CD4-positive, alpha-beta T cell treated with Interleukin-10 for 1 hour (primary cell): ENCODE measurements around the gene RRP1.

Experiments used
- DNase-seq: peaks from one replicate; pipeline ENCODE4 v3.0.0-alpha.2; 2020

The RRP1 gene

DNA sequence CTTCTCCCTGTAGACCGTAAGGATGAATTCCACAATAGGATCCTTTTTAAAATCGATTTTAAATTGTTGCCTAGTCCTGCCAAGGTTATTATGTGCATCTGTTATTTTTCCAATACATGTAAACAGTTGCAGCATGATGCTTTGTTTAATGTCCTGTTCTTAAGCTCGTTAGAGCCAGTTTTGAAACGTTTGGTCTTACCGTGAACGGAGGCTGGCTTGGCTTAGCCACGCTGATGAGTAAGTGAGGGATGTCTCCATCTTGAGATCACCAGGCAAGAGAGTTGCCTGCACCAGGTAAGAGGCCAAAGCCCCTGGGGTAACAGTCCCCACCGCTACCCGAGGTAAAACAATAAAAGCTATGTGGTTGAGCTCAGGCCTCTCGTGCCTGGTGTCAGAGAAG is 30.6 kb upstream of the RRP1 start:
- DNase-seq: no peak

DNA sequence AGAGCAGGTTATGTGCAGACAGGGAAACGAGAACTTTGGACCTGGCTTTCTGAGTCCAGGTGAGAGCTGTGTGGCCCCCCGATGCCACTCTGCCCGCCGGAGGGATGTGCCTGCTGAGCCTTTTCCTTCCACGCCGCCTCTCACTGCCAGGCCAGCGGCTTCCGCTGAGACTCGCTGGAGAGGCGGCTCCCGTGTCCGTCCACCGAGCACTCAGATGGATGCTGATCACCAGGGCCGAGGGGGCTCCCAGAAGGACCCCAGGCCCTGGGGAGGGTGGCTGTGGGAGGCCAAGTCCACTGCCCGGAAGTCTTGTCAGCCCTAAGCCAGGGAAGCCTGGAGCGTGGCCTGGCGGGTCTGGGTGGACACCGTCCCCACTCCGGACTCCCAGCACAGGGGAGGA is 29.7 kb upstream of the RRP1 start:
- DNase-seq: no peak

DNA sequence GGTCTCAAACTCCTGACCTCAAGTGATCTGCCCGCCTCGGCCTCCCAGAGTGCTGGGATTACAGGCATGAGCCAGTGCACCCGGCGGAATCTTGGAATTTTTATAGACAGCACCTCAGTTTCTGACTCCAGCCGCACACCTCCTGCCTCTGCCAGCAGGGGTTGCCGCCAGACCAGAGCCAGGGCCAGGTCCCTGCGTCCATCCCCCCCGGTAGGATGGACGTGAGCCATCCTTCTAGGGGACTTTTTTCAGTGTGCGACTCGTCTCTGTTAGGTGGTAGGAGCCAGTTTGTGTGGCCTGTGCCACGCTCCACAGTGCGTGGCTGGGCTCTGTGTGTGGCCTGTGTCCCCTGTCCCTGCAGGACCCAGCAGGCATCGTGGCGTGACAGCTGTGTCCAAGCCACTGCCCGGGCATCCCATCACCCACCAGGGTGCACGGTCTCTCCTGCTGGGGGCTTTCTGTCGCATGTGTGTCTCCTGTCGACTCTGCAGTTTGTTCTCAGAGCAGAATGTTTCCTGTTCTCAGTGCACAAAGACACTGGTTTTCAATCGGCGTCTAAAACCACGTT is 28.9 kb upstream of the RRP1 start:
- DNase-seq: no peak

DNA sequence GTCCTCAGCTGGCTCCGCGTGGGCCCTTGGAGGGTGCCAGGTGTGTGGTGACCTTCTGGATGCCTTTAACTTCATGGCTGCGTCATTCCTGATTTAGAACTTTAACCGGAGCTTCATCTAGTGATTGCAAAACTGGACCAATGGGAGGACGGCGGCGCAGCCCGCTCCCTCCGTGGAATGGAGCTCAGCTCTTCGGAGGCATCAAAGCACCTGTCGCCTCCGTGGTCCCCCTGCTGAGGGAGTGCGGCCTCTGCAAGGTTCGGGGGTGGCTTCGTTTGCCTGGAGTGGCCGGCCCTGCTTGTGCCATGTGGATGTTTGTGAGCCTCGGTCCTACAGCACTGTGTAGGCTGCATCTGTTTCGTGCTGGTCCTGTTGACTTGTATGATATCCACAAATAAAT is 27.5 kb upstream of the RRP1 start:
- no peak for DNase-seq

DNA sequence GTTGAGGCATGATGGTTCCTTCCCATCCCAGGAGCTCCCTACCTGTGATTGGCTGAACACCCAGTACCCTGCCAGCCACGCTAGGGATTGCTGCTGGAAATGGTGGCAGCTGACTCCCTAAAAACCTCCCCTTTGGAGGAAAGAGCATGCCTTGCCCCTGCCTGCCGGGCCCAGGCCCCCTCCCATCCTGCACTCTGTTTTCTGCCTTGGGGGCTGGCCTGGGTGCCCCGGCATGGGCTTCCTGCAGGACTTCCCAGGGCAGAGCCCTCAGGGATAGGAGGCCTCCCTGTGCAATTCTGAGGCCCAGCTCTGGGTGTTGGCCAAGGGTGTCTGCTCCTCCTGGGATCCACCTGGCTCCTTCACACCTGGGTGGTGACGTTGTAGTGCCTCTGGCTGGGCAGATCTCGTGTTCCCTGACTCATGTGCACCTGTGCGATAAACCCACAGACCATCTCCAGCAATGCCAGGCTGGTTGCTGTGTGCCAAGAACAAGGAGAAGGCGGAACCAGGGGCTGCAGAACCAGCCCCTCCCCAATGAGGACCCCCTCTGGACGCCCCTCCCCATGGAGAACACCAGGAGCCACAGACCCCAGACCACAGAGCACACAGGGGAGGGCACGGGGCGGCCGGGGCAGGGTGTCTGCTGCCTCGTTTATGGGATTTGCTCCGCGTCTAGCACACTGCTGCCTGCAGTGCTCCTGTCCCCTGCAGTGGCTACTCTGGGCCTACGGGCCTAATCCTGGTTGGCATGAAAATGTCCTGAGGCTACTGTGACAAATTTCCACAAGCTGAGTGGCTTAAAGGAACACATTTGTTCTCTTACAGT is 26.9 kb upstream of the RRP1 start:
- no peak for DNase-seq

DNA sequence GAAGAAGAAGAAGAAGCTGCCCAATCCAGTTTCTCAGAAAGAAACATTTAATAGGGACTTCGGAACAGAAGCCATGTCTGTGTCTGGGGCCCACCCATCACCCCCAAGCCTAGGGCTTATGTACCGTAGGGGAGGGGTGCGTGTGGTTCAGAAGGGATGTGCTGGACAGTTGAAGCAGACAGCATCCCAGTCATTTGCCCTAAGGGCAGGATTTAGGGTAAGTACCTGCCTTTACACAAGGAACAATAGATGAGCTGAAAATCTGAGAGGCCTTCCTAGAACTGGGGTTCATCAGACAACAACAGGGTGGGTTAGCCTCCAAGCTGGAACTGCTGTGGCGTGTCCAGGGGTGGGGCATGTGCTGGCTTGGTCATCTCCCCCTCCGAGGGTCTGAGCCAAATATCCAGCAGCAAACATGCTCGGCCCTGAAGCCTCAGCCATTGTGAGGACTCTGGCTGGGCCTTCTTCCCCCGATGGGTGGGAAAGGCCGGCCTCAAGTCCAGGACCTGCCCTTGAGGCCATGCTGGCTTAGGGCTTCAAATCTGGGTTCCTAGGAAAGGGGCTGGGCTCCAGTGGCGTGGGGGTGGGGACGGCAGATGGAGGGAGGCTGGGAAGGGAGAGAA is 25.4 kb upstream of the RRP1 start:
- DNase-seq: no peak

DNA sequence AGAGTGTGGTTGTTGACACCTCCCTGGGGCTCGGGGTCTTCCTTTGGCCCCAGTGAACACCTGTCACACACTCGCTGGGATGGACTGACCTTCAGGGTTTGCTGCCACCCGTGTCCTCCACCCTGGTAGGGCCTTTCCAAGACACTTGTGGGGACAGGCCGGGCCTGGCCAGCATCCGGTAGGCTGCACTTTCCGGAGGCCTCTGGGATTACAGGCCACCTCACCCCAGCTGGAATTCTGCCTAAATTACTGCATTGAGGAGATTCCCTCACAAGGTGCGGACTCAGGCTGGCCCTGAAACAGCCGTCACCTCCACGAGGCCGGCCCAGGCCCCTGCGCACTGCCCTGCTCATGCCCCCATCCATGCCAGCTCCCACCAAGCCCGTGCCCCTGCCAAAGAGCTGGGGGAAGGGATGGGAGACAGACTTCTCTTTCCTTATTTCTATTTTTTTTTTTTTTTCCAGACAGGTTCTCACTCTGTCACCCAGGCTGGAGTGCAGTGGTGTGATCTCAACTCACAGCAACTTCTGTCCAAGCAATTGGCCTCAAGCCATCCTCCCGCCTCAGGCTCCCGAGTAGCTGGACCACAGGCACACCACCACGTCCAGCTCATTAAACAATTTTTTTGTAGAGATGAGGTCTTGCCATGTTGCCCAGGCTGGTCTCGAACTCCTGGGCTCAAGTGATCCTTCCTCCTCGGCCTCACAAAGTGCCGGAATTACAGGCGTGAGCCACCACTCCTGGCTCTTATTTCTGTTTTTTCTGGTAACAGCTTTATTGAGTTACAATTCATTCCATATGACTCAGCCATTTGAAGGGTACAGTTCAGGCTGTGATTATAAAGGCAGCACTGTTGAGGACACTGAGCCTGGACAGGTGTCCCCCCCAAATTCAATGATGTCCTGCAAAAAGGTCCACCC is 24.5 kb upstream of the RRP1 start:
- no peak for DNase-seq

DNA sequence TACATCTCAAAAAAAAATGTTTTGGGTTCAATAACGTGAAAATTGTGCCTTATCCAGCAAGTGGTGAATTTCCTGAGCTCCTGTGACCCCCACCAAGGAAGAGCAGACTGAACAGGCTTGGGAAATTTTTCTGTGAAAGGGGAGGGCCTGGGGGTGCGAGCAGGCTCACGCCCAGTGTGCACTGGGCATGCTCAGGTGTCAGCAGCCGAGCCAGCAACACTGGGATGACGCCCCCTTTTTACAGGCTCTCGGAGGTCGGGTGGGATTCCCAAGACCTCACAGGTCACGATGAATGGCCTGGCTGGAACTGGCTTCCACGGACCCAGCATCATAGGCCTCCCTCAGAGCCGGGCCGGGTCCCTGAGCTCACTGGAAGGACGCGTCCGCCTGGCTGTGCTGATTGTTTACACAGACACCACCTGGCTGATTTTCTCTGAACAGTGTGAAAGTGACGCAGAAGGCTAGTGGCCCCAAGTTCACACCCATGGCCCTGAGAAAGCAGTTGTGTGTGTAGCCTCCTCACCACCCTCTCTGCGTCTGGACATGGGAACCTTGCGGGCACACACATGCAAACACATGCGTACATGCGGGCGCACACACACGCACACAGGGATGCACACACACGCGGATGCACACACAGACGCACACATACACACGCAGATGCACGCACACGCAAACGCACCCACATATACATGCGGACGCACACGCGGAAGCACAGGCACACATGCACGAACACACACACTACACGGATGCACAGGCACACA is 22.5 kb upstream of the RRP1 start:
- no peak for DNase-seq

DNA sequence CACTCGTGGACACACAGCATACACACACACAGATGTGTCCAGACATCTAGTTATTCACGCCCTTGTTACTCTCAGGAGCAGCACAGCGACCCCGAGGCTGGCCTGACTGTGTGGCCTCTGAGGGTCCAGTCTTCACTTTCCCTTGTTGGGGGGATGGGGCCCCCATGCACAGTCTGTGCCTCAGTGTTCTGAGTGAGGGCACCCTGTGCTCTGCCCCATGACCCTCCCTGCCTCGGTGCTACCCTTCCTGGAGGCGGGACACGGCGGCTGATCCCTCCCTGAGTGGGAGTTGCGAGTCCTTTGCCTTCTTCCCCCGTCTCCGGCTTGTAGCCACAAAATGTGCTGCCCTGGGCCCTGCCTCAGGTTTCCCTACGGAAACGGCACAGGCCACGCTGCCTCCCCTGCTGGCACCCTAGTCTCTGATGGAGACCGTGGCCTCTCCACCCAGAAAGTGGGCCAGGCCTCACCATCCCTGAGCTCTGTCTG is 21.8 kb upstream of the RRP1 start:
- DNase-seq: no peak

DNA sequence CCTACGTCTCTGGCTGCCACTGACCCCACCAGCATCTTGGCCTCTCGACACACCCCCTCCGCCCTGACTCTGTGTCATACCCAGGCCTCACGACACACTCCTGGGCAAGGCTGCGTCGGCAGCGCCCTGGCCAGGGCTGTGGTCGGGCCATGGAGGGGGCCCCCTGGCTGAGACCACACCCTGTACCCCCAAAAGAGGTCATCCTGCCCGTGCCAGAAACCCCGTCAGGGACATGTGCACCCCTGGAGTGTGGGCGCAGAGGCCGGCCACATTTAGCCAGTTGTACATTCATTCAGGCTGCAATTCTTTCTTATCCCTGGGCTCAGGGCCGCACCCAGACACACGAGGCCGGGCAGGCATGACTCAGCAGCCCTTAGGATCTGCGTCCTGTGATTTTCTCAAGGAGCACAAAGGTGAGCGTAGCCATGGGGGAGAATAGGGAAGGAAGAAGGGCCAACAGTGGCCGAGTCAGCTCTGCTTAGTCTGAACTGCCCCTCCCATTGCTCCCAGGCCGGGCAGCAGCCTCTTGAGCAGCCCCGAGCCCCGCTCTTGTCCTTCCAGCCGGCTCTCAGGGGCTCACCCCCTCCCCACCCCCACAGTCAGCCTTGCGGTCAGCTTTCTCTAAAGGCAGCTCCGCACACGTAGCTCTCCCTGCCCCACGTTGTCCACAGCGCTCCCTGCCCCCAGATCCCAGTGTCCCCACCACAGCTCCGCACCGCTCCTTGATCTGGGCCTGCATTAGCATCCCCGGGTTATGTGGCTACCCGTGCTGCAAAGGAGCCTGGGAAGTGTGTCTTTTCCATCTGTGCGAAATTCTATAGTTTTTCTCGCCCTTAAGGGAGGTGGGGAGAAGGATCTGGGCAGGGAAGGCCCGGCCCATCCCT is 21.2 kb upstream of the RRP1 start:
- DNase-seq: no peak

DNA sequence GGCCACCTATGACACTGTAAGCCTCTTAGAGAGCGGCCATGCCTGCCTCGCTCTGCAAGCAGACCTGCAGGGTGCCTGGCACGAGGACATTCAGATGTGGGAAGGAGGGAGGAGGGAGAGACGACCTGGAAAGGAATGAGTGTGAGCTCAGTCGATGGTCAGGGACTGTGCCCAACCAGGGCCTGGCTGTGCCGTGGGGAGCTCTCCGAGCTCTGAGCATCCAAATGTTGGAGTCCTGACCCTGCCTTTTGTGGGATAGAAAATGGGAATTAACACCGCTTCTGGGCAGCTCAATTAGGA is 20.6 kb upstream of the RRP1 start:
- DNase-seq: no peak

DNA sequence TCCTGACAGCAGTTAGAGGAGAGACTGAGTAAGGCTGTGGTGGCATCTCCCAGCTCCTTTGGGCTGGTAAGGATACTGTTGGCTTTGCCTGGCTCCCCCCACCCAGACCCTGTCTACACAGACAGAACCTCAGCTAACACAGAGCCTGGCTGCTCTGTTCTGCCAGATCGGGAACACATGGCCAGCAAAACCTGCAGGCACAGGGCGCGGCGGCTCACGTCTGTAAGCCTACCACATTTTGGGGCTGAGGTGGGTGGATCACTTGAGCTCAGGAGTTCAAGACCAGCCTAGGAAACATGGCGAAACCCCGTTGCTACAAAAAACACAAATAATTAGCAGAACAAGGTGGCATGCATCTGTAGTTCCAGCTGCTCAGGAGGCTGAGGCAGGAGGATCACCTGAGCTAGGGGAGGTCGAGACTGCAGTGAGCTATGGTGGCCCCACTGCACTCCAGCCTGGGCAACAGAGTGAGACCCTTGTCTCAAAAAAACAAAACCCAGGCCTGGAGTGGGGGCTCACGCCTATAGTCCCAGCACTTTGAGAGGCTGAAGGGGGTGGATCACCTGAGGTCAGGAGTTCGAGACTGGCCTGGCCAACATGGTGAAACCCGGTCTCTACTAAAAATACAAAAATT is 19.9 kb upstream of the RRP1 start:
- no peak for DNase-seq

DNA sequence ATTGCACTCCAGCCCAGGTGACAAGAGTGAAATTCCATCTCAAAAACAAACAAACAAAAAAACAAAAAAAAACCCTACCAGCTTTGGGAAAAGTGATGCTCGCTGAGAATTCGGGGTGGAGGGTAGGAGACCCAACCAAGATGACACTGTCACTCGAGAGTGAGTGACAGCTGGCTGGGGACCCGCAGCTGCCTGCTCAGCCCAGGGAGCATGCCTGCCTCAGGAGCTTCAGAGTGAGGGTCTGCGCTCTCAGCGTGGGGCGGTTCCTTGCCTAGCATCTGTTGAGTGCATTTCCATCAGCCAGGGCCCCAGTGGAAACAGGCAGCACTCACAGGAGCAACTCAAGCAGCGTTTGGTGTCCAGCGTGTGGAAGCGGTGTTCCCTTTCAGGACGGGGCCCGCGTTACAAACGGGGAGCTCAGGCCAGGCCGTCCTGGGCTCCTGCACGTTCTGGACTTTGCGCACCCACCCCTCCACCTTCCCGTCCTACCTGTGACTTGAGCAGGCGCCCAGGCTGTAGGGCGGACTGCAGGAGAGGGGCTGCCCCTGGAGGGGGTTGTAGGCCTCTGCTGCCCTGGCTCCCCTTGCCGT is 19.2 kb upstream of the RRP1 start:
- DNase-seq: no peak

DNA sequence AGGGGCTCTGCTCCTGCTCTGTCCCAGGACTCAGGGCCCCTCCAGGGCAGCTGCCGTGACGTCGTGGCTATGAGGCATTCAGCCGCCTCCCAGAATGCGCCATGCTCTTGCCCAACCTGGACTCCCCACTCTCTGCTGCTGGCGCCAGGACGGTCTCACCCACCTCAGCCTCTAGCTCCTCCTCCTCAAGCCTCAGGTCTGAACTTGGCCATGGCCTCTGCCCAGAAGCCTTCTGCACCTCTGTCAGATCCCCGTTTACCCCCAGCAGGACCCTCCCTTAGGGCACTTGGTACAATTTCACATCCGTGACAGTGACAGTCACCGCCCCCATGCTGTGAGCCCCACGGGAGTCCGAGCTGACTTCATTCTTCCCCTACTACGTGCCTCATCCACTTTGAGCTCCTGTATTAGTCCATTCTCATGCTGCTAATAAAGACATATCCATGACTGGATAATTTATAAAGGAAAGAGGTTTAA is 18.1 kb upstream of the RRP1 start:
- DNase-seq: no peak

DNA sequence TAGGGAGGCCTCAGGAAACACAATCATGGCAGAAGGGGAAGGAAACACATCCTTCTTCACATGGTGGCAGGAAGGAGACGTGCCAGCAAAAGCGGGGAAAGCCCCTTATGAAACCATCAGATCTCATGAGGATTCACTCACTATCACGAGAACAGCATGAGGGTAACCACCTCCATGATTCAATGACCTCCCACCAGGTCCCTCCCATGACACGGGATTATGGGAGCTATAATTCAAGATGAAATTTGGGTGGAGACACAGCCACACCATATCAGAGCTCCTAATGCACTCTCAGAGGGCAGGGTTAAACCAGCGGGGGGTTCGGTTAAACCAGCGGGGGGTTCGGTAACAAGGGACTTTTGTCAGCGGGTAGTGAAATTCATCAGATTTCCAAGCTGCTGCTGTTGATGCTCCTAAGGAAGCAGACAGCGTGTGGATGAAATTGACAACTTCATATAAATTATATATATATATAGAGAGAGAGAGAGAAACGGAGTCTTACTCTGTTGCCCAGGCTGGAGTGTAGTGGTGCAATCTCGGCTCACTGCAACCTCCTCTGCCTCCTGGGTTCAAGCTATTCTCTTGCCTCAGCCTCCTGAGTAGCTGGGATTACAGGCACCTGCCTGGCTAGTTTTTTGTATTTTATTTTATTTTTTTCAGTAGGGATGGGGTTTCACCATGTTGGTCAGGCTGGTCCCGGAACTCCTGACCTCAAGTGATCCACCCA is 17.5 kb upstream of the RRP1 start:
- no peak for DNase-seq

DNA sequence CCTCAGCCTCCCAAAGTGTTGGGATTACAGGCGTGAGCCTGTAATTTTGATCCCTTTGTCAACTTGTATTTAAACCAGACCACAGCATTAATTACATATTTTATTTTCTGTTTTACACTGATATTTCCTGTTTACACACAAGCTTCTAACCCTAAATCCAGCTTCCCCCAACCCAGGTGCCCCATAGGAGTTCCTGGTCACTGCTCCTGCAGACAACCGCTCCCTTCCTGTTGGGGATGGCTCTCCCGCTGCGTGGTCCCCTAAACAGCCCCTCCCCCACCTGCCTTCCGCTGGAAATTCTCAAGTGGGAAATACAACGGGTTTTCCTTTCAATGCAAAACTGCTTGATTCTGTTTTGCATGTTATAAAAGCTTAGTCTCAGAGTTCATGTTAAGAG is 17.0 kb upstream of the RRP1 start:
- DNase-seq: no peak

DNA sequence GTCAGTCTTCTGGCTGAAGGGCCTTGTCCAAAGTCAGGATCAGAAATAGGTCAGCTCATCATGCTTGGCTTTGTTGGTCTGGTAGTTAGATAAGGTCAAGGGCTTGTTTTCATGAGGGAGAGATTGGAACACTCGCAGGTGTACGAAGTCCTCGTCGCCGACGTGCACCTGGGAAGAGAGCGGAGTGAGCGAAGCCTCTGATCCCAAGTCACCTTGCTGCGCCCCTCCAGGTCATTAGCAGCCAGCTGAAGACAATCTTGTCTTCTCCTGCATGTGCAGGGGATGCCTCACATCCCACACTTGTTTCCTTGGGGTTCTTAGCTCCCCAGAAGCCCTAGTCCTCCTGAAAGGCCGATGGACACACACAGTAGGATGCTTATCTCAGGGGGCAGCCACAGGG is 15.2 kb upstream of the RRP1 start:
- no peak for DNase-seq

DNA sequence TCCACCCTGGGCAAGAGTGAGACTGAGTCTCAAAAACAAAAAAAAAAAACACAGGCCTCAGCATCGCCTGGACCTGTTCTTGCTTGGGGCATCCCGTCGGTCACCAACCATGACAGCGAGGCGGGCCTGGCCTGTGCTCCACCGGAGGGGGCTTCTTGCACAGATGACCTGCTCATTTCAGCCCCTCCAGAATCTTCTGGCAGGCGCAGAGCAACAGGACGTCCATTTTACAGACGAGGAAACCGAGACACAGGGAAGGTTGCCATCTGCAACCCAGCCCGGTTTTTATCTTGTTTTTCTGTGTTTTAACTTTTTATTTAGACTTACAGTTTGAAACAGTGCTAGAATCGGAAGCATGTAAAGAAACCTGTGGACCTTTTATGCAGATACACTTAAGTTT is 14.2 kb upstream of the RRP1 start:
- no peak for DNase-seq

DNA sequence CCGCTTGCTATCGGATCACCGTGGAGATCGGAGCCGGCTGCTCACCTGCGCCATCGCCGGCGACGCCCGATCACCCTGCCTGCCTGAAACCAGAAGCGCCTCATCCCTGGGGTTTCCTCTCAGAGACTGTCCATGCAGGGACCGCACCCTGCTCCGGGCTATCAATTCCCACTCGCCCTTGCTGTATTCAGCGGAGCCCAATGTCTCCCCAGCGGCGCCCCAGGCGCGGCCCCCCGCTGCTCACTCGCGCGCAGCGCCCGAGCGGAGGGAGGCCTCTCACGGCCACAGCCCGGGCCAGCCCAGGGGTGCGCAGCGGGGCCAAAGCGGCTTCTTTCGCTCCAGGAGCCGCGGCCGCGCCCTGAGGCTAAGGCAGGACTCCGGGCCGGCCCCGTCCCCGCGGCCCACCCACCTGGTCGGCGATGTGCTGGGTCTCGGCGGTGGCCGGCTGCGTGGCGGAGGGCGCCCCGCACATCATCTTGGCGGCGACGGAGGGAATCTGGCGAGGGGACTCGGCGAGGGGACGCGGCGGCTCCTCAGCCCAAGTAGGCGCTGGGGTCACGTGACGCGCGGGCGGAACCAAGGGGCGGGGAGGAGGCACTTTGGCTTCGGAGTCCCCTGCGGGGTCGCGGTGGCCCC is 13.5 kb upstream of the RRP1 start, which contains the start of gene CSTB:
TSS of gene CSTB (minus strand) at position 514 of the 636 bp plus-strand sequence. CDS start at position 475, 39 bp downstream.
- DNase-seq: peak; percentile 88
